Liver (tissue), 9 donors: Measurements from ENCODE around the gene INPPL1. TPM values are rescaled to one million over a fixed set of nuclear protein-coding genes. Genes with fewer than 3 reads are reported as not detected.

ENCODE experiments used
- DNase-seq: peaks from one replicate; pipeline ENCODE4 v3.0.0-alpha.2; 2017; ENCODE audit warnings: low spot score
- H3K27ac ChIP-seq, 2 donors: one replicate each; pipeline ENCODE4 v1.7.0; 2013; ENCODE audit warnings: inconsistent platforms in 2 of 2, low read length in 2 of 2, control low read depth in 1 of 2, low read depth in 1 of 2, mild to moderate bottlenecking in 1 of 2
- H3K27me3 ChIP-seq, 4 donors: one replicate each; pipeline versions ENCODE4 v1.6.1 to v1.7.0; 2013; ENCODE audit warnings: low read length in 3 of 4, inconsistent platforms in 1 of 4, mild to moderate bottlenecking in 1 of 4, moderate library complexity in 1 of 4; ENCODE audit not compliant: control insufficient read depth in 4 of 4, insufficient read depth in 4 of 4
- H3K36me3 ChIP-seq, 4 donors: one replicate each; pipeline versions ENCODE4 v1.6.1 to v1.7.0; 2013; ENCODE audit warnings: low read length in 3 of 4, mild to moderate bottlenecking in 3 of 4, low read depth in 1 of 4, moderate library complexity in 1 of 4; ENCODE audit not compliant: control insufficient read depth in 4 of 4, insufficient read depth in 3 of 4
- H3K4me1 ChIP-seq, 4 donors: one replicate each; pipeline versions ENCODE4 v1.6.1 to v1.7.0; 2013; ENCODE audit warnings: low read length in 3 of 4, mild to moderate bottlenecking in 3 of 4, moderate library complexity in 1 of 4; ENCODE audit not compliant: control insufficient read depth in 4 of 4, insufficient read depth in 4 of 4
- H3K4me3 ChIP-seq, 3 donors: one replicate each; pipeline versions ENCODE4 v1.6.1 to v1.7.0; 2013; ENCODE audit warnings: low read length in 3 of 3, control low read depth in 1 of 3, low read depth in 1 of 3, mild to moderate bottlenecking in 1 of 3
- H3K9ac ChIP-seq, 2 donors: one replicate each; pipeline ENCODE4 v1.7.0; 2013; ENCODE audit warnings: low read length in 2 of 2, mild to moderate bottlenecking in 2 of 2, moderate library complexity in 2 of 2, control low read depth in 1 of 2, low read depth in 1 of 2
- H3K9me3 ChIP-seq, 4 donors: one replicate each; pipeline versions ENCODE4 v1.6.1 to v1.7.0; 2013; ENCODE audit warnings: low read length in 3 of 4; ENCODE audit not compliant: control insufficient read depth in 4 of 4
- EGR1 ChIP-seq, 2 donors: IDR thresholded peaks; 2 replicates each; pipeline ENCODE4 v1.6.1; 2016 to 2018; ENCODE audit warnings: antibody characterized with exemption in 2 of 2, low read depth in 2 of 2
- FOXA1 ChIP-seq: IDR thresholded peaks from 2 replicates; pipeline ENCODE4 v1.6.1; 2016; ENCODE audit warnings: antibody characterized with exemption
- FOXA2 ChIP-seq: IDR thresholded peaks from 2 replicates; pipeline ENCODE4 v1.6.1; 2016; ENCODE audit warnings: antibody characterized with exemption
- GABPA ChIP-seq, 2 donors: IDR thresholded peaks in 1 of 2; conservative IDR thresholded peaks in 1 of 2; 2 replicates each; pipeline ENCODE4 v1.6.1; 2016; ENCODE audit warnings: antibody characterized with exemption in 2 of 2, mild to moderate bottlenecking in 1 of 2, moderate library complexity in 1 of 2
- HNF4A ChIP-seq, 2 donors: conservative IDR thresholded peaks; 2 replicates each; pipeline ENCODE4 v1.6.1; 2016; ENCODE audit warnings: antibody characterized with exemption in 2 of 2, mild to moderate bottlenecking in 2 of 2
- TAF1 ChIP-seq: conservative IDR thresholded peaks from 2 replicates; pipeline ENCODE4 v1.6.1; 2016; ENCODE audit warnings: antibody characterized with exemption, mild to moderate bottlenecking
- WGBS: extraction: QIAGEN DNeasy Blood & Tissue Kit; methylation state at CpG from one replicate; pipeline ENCODE4 v1.1.7; 2013; 5-methylcytosine and 5-hydroxymethylcytosine counted together
- polyA plus RNA-seq, 2 donors: library from polyadenylated mRNA; stranded (reverse) in 1 of 2; unstranded in 1 of 2; fragments of 200-250 nt in 1 of 2; fragments of >200 nt in 1 of 2; fragmentation: Nextera tagmentation in 1 of 2; extraction: Ambion mirVana in 1 of 2; gene quantifications; one replicate each; pipeline versions ENCODE4 v1.2.1 to v1.2.3, GENCODE V29; 2013 to 2015
- total RNA-seq, 2 donors: library from RNA; depleted of rRNA; stranded (reverse); fragments of >200 nt; gene quantifications; one replicate each; pipeline ENCODE4 v1.2.3, GENCODE V29; 2014
- TF ChIP-seq, protein P1 (sequence below): IDR thresholded peaks from 2 replicates; pipeline ENCODE4 v1.6.1; 2016; ENCODE audit warnings: antibody characterized with exemption, mild to moderate bottlenecking
- TF ChIP-seq, protein P2 (sequence below): IDR thresholded peaks from 2 replicates; pipeline ENCODE4 v1.6.1; 2016; ENCODE audit warnings: antibody characterized with exemption
- TF ChIP-seq, protein P3 (sequence below): IDR thresholded peaks from 2 replicates; pipeline ENCODE4 v1.6.1; 2016; ENCODE audit warnings: antibody characterized with exemption
- donor health status: healthy.
- donor health status: healthy.
- donor health status: healthy.
- donor health status: healthy.
- donor health status: healthy.

Gene INPPL1
- total and polyA plus RNA-seq, 4 donors, result 7.2 to 29.0 (median 17.1) TPM

DNA sequence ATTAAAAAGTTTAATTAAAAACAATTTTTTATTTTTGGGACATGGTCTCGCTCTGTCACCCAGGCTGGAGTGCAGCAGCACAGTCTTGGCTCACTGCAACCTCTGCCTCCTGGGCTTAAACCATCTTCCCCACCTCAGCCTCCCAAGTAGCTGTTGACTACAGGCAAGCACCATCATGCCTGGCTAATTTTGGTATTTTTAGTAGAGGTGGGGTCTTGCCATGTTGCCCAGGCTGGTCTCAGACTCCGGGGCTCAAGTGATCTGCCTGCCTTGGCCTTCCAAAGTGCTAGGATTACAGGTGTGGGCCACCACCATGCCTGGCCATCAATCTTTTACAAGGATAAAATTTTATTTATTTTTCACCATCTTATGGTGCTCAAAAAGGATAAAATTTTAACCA lies 62.7 kb downstream of the INPPL1 start:
- H3K36me3 ChIP-seq, result no peaks in the 10 kb centered on the region
- no peak overlapping the region for H3K27ac ChIP-seq
- TF ChIP-seq FOXA1, result no peak
- no peak for TF ChIP-seq HNF4A (conservative IDR thresholded peaks at IDR 0.05)
- TF ChIP-seq TAF1, result no peak
- TF ChIP-seq EGR1 (IDR thresholded peaks at IDR 0.05; ENCODE audit: low read depth in 2 of 2), result no peak
- TF ChIP-seq, protein P1, sequence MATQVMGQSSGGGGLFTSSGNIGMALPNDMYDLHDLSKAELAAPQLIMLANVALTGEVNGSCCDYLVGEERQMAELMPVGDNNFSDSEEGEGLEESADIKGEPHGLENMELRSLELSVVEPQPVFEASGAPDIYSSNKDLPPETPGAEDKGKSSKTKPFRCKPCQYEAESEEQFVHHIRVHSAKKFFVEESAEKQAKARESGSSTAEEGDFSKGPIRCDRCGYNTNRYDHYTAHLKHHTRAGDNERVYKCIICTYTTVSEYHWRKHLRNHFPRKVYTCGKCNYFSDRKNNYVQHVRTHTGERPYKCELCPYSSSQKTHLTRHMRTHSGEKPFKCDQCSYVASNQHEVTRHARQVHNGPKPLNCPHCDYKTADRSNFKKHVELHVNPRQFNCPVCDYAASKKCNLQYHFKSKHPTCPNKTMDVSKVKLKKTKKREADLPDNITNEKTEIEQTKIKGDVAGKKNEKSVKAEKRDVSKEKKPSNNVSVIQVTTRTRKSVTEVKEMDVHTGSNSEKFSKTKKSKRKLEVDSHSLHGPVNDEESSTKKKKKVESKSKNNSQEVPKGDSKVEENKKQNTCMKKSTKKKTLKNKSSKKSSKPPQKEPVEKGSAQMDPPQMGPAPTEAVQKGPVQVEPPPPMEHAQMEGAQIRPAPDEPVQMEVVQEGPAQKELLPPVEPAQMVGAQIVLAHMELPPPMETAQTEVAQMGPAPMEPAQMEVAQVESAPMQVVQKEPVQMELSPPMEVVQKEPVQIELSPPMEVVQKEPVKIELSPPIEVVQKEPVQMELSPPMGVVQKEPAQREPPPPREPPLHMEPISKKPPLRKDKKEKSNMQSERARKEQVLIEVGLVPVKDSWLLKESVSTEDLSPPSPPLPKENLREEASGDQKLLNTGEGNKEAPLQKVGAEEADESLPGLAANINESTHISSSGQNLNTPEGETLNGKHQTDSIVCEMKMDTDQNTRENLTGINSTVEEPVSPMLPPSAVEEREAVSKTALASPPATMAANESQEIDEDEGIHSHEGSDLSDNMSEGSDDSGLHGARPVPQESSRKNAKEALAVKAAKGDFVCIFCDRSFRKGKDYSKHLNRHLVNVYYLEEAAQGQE, result no peak
- TF ChIP-seq GABPA (IDR thresholded peaks at IDR 0.05 in 1 of 2, conservative IDR thresholded peaks at IDR 0.05 in 1 of 2), result no peak
- TF ChIP-seq, protein P2, sequence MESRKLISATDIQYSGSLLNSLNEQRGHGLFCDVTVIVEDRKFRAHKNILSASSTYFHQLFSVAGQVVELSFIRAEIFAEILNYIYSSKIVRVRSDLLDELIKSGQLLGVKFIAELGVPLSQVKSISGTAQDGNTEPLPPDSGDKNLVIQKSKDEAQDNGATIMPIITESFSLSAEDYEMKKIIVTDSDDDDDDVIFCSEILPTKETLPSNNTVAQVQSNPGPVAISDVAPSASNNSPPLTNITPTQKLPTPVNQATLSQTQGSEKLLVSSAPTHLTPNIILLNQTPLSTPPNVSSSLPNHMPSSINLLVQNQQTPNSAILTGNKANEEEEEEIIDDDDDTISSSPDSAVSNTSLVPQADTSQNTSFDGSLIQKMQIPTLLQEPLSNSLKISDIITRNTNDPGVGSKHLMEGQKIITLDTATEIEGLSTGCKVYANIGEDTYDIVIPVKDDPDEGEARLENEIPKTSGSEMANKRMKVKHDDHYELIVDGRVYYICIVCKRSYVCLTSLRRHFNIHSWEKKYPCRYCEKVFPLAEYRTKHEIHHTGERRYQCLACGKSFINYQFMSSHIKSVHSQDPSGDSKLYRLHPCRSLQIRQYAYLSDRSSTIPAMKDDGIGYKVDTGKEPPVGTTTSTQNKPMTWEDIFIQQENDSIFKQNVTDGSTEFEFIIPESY, result no peak
- no peak for TF ChIP-seq FOXA2
- TF ChIP-seq, protein P3, sequence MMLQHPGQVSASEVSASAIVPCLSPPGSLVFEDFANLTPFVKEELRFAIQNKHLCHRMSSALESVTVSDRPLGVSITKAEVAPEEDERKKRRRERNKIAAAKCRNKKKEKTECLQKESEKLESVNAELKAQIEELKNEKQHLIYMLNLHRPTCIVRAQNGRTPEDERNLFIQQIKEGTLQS, result no peak
- H3K4me3 ChIP-seq, result no peak overlapping the region
- H3K9ac ChIP-seq, result no peak overlapping the region
- no peaks in the 10 kb centered on the region for H3K4me1 ChIP-seq
- WGBS, result 95% methylated on average over 2 of the region's 2 CpGs
- H3K27me3 ChIP-seq, result peaks cover 0 to 2% (median 0%) of the 10 kb centered on the region in 4 donors
- DNase-seq, result no peak
- no peaks in the 10 kb centered on the region for H3K9me3 ChIP-seq

Other genes starting within 250 kb of the INPPL1 start
- 1 to 10 TPM; 2.4 to 5.9 TPM for gene IL18BP, start 225.9 kb upstream of the INPPL1 start, total RNA-seq
- gene IL18BP, start 225.9 kb upstream of the INPPL1 start, polyA plus RNA-seq, result 1 to 10 TPM; 2.6 to 6.3 TPM
- gene NUMA1, start 144.2 kb upstream of the INPPL1 start, total RNA-seq, result 10 to 100 TPM; 55.1 to 93.2 TPM
- gene NUMA1, start 144.2 kb upstream of the INPPL1 start, polyA plus RNA-seq, result 10 to 100 TPM; 19.5 to 29.2 TPM
- gene LRRC51, start 143.9 kb upstream of the INPPL1 start, total RNA-seq, result 1 to 10 TPM; 1.9 to 3.4 TPM
- gene LRRC51, start 143.9 kb upstream of the INPPL1 start, polyA plus RNA-seq, result 1 to 10 TPM; 2.9 to 3.7 TPM
- gene LAMTOR1, start 121.5 kb upstream of the INPPL1 start, total RNA-seq, result 10 to 100 TPM; 30.5 to 47.2 TPM
- 10 to 100 TPM; 70.1 to 74.0 TPM for gene LAMTOR1, start 121.5 kb upstream of the INPPL1 start, polyA plus RNA-seq
- gene TOMT, start 118.8 kb upstream of the INPPL1 start, total RNA-seq, result under 1 TPM in 1 of 2 donors, not detected in 1; 0.33 TPM
- not detected for gene TOMT, start 118.8 kb upstream of the INPPL1 start, polyA plus RNA-seq
- 10 to 100 TPM in 1 of 2 donors, 1 to 10 TPM in 1; 8.4 to 10.4 TPM for gene ANAPC15, start 112.1 kb upstream of the INPPL1 start, total RNA-seq
- 10 to 100 TPM; 19.6 to 22.4 TPM for gene ANAPC15, start 112.1 kb upstream of the INPPL1 start, polyA plus RNA-seq
- gene FOLR3, start 89.0 kb upstream of the INPPL1 start, total RNA-seq, result 1 to 10 TPM in 1 of 2 donors, not detected in 1; 2.1 TPM
- under 1 TPM; 0.31 to 0.86 TPM for gene FOLR3, start 89.0 kb upstream of the INPPL1 start, polyA plus RNA-seq
- under 1 TPM in 1 of 2 donors, not detected in 1; 0.09 TPM for gene FOLR1, start 32.6 kb upstream of the INPPL1 start, total RNA-seq
- gene FOLR1, start 32.6 kb upstream of the INPPL1 start, polyA plus RNA-seq, result under 1 TPM; 0.06 to 0.21 TPM
- gene FOLR2, start 8.0 kb upstream of the INPPL1 start, total RNA-seq, result 10 to 100 TPM in 1 of 2 donors, 1 to 10 TPM in 1; 9.9 to 23.6 TPM
- gene FOLR2, start 8.0 kb upstream of the INPPL1 start, polyA plus RNA-seq, result 10 to 100 TPM in 1 of 2 donors, 1 to 10 TPM in 1; 9.4 to 31.5 TPM
- not detected for gene PHOX2A, start 19.4 kb downstream of the INPPL1 start, total RNA-seq
- not detected for gene PHOX2A, start 19.4 kb downstream of the INPPL1 start, polyA plus RNA-seq
- gene CLPB, start 209.8 kb downstream of the INPPL1 start, total RNA-seq, result 10 to 100 TPM; 19.5 to 26.4 TPM
- gene CLPB, start 209.8 kb downstream of the INPPL1 start, polyA plus RNA-seq, result 10 to 100 TPM; 15.2 to 18.8 TPM